Fibroblast of peridontal ligament (primary cell): ENCODE data around the gene BCR.
"Not testable (repeated sequence)": the region's sequence is repeated elsewhere in the genome, so short reads cannot be mapped to it uniquely, and the experiment has no call there.

Experiments
- DNase-seq: peaks from one replicate; pipeline ENCODE4 v3.0.0-alpha.2; 2010; ENCODE audit errors: extremely low read depth

Gene BCR

DNA sequence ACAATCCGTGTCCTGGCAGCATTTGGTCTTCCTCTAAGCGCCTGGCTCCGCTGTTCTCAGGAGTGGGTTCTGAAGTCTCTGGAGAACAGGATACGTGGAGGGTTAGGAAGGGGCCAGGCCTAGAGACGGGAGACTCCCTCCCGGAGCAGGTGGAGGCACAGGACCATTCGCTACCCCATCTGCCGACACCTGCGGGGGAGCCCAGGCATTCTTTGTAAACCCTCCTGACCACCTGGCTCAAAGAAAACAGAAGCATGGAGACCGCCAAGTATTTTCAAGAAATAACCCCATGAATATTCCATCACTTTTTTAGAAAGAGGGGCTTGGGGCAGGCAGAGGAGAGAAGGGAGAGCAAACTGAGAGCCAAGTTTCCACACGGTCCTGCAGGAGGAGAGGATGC is 136.3 kb downstream of the BCR start:
- DNase-seq = not testable (repeated sequence)

DNA sequence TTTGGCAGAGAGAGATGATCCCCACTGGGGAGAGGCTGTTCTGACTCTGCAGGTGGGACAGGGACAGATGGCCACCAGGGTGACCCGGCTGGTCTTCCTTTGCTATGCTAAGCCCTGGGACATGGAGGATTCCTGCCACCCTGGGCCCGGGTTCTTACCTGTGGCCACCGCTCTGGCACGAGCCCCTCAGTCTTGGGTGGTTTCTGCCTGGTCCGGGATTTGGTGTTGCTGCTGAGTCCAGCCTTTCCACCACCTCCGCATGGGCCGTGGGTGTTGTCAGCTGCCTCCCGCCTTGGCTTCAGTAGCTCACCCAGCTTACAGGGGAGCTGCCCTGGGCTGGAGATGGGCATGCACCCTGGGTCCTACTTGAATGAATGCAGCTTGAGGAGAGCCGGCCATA is 138.0 kb downstream of the BCR start:
- DNase-seq = not testable (repeated sequence)

DNA sequence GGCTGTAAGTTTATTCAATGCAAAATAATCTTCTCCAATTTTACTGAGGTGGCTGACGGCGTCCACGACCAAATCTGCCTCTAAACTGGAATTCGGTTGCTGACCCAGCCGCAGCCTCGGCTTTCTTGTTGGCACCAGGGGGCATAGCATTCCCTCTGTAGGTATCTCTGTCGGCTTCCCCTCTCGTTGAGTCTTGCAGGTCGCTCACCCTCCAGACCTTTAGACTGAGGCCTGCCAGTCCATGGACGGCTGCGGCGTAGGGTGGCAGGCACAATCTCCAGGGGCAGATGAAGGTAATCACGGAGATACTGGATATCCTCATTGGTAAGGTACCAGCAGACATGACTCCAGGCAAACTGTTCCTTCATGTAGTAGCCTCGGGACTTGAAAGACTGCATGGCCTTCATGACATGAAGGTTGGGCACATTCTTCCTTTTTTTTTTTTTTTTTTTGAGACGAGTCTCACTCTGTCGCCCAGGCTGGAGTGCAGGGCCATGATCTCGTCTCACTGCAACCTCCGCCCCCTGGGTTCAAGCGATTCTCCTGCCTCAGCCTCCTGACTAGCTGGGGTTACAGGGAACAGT is 142.3 kb downstream of the BCR start:
- DNase-seq = not testable (repeated sequence)

GRCh38 chr22:23323960-23324688 is 143.8 kb downstream of the BCR start:
- DNase-seq = not testable (repeated sequence)

- no peak for DNase-seq
Observed at GRCh38 chr22:23325183-23325582, 144.9 kb downstream of the BCR start.

- not testable (repeated sequence) for DNase-seq
Observed at GRCh38 chr22:23333822-23334221, 153.5 kb downstream of the BCR start.

DNA sequence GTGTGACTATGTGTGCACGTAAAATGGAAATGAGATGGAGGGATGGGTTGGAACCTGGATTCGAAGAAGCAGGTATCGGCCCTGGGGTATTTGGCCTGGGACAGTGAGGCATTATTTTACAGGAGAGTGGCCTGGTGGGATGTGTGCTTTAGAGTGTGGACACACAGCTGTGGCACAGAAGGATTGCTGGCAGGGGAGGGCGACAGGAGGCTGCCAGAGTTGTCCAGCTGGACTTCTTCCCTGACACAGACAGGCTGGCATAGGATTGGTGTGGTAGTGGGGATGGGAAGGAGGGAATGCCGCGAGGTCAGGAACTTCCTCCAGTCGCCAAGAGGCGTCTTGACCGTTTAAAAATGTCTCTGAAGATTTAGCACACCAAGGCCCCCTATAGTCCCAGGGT is 157.4 kb downstream of the BCR start:
- DNase-seq = not testable (repeated sequence)

GRCh38 chr22:23341942-23342695 is 161.8 kb downstream of the BCR start:
- DNase-seq = not testable (repeated sequence)

- DNase-seq = no peak
Observed at GRCh38 chr22:23351321-23351720, 171.0 kb downstream of the BCR start.

- no peak for DNase-seq
Observed at GRCh38 chr22:23353004-23353403, 172.7 kb downstream of the BCR start.

DNA sequence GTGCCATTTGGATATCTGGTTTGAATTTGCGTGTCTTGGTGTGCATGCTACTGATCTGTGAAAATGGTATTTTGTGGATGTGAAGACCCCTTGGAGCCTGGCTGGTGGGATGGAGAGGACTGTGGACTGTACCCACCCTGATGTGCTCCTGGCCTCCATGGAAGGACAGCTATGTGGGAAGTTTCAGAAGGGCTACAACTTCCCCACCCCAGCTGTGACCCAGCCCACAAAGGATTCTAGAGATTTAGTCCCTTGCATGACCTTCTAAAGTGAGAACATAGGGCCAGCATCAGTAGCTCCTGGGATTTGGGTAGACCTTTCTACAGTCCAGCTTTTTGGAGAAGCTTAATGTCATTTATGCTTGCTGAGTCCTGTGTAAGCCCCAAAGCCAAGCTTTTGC is 173.4 kb downstream of the BCR start:
- no peak for DNase-seq

GRCh38 chr22:23356094-23356493 is 175.8 kb downstream of the BCR start:
- no peak for DNase-seq

DNA sequence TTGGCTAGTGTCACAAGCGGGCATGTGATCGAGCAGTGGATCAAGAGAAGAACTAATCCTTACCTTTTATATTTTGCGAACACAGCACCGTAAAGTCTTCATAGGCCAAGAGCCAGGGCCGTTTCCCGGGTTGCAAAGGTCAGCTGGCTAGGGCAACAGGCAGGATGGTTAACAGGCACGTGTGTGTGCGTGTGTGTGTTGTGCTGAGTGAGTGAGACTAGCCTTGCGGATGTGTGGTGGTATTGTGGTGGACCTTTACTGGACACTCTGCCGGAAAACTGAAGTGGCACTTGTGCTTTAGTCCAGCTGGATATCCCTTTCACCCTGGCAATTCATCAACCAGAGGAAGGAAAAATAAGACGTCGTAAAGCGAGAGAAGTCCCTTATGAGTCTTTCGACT is 176.7 kb downstream of the BCR start:
- DNase-seq = no peak

- no peak for DNase-seq
Observed at GRCh38 chr22:23359583-23360123, 179.3 kb downstream of the BCR start.

DNA sequence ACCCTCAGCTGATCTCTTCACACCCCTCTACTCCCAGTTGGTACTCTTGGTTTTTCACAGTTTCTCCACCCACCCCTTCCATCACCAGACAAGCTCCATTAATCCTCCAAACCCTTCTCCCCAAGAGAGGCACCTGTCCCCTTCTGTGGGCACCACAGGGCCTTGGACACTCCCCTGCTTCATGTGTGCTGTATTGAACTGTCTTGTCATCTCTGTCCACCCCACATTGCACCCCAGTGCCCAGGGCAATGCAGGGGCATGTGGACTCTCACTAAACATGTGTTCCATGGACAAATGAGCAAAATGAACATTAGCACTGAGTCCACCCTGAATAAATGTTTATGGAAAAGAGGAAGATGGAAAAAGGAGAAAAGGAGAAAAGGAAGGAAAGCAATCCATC is 181.4 kb downstream of the BCR start:
- DNase-seq = no peak

GRCh38 chr22:23363683-23364082 is 183.4 kb downstream of the BCR start:
- no peak for DNase-seq

DNA sequence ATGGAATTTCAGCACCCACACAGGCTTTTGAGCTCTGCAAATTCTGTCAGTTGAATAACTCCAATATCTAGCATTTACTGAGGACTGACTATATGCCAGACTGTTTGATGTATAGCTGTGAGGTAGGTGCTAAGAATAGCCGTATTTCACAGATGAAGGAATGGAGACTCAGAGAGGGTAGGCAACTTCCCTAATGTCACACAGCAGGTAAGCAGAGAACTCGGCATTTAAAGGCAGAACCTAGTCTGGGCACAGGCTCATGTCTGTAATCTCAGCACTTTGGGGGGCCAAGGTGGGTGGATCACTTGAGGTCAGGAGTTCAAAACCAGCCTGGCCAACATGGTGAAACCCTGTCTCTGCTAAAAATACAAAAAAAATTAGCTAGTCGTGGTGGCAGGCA is 184.1 kb downstream of the BCR start:
- no peak for DNase-seq

DNA sequence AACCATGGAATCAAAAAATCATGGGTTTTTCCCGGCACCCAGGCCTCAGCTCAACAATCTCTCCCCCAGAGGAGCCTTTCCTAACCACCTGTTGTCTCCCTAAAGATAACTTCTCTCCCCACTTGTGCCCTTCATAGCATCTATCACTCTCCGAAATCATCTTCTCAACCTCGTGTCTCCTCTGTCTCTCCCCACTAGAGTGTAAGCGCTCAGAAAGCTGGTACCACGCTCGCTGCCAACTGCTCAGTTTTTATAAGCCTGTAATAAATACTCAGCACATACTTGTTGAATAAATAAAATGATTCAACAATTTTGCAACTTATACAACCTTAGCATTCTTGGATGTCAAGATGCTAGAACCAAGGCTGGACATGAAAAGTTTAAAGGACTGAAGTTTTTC is 185.2 kb downstream of the BCR start:
- no peak for DNase-seq

DNA sequence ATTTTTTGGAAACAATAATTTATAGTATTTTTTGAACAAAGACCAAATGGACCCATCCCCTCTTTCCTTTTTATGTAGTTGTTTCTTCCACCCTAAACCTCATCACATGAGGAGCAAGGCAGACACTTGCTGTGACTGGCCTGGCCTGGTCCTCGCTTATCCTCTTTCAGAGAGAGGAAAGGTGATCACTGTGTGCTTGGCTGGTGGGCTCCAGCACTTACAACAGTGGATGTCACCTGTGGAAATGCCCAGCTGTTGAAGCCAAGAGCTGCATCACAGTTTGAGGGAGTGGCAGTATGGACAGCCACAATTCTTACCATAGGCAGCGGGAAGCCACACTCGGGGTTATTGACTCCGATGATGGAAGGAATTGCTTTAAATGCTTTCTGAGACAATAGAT is 185.7 kb downstream of the BCR start:
- no peak for DNase-seq

- DNase-seq = not testable (repeated sequence)
Observed at GRCh38 chr22:23367196-23367595, 186.9 kb downstream of the BCR start.
